H1 (cell line): ENCODE measurements around the gene C8B. TPM values are rescaled to one million over a fixed set of nuclear protein-coding genes. Genes with fewer than 3 reads are reported as not detected.

Experiments used
- CTCF ChIA-PET: fragments of 300-600 bp; sonication (Branson Sonifier 250); formaldehyde crosslinking; loops from one replicate; lab custom pipeline; 2021; ENCODE audit not compliant: partially characterized antibody; lab: Charles Lee
- POLR2A ChIA-PET: fragments of 300-600 bp; sonication (Branson Sonifier 250); formaldehyde crosslinking; loops from one replicate; lab custom pipeline; 2021; ENCODE audit warnings: inconsistent platforms; ENCODE audit not compliant: partially characterized antibody; lab: Charles Lee
- DNase-seq, 2 experiments: peaks; one replicate each; pipeline versions ENCODE4 v3.0.0 to v3.0.0-alpha.2; 2010 to 2022; ENCODE audit warnings: low spot score in 2 of 2, low read depth in 1 of 2, mixed read lengths in 1 of 2
- FAIRE-seq: peaks from 2 replicates; lab custom pipeline; 2011; peaks lifted over from hg19 to GRCh38; lab: Jason Lieb, UNC
- H2AFZ ChIP-seq: 2 replicates; pipeline ENCODE4 v1.8.1; 2012; ENCODE audit warnings: low read length, inconsistent platforms
- H2AK5ac ChIP-seq: 2 replicates; pipeline ENCODE4 v1.6.1; 2013; ENCODE audit warnings: low read depth, low read length
- H2BK120ac ChIP-seq: replicated peaks from 2 replicates; pipeline ENCODE3; 2013; ENCODE audit warnings: low read depth, low read length, inconsistent platforms
- H2BK12ac ChIP-seq: 2 replicates; pipeline ENCODE4 v1.6.1; 2013; ENCODE audit warnings: low read depth, low read length
- H2BK15ac ChIP-seq: 2 replicates; pipeline ENCODE4 v1.6.1; 2013; ENCODE audit warnings: low read length
- H2BK20ac ChIP-seq: 2 replicates; pipeline ENCODE4 v1.6.1; 2013; ENCODE audit warnings: low read length
- H2BK5ac ChIP-seq: 2 replicates; pipeline ENCODE4 v1.6.1; 2013; ENCODE audit warnings: low read depth, low read length
- H3K14ac ChIP-seq: 2 replicates; pipeline ENCODE4 v1.6.1; 2013; ENCODE audit warnings: inconsistent platforms; ENCODE audit not compliant: insufficient read length
- H3K18ac ChIP-seq: 2 replicates; pipeline ENCODE4 v1.6.1; 2013; ENCODE audit warnings: low read length; ENCODE audit errors: extremely low read depth
- H3K23ac ChIP-seq: 2 replicates; pipeline ENCODE4 v1.6.1; 2013; ENCODE audit warnings: inconsistent platforms; ENCODE audit not compliant: insufficient read length
- H3K23me2 ChIP-seq: 2 replicates; pipeline ENCODE4 v1.6.1; 2013; ENCODE audit warnings: low read depth, low read length
- H3K27ac ChIP-seq: 2 replicates; pipeline ENCODE4 v1.6.1; 2011; ENCODE audit warnings: low read depth, low read length, inconsistent platforms
- H3K27me3 ChIP-seq, 4 experiments: replicated peaks in 1 of 4; 1 replicate in 1 of 4; 2 replicates in 3 of 4; pipeline versions ENCODE4 v1.6.1 to v1.8.1; 2011 to 2013; ENCODE audit warnings: low read length in 3 of 4, mild to moderate bottlenecking in 3 of 4, inconsistent platforms in 2 of 4, mixed read lengths in 2 of 4, moderate library complexity in 1 of 4; ENCODE audit not compliant: control insufficient read depth in 3 of 4, insufficient read depth in 3 of 4; ENCODE audit errors: extremely low read depth in 1 of 4
- H3K36me3 ChIP-seq, 4 experiments: 2 replicates each; pipeline versions ENCODE4 v1.6.1 to v1.8.1; 2011 to 2013; ENCODE audit warnings: mild to moderate bottlenecking in 4 of 4, low read length in 3 of 4, moderate library complexity in 2 of 4, control low read depth in 1 of 4, inconsistent platforms in 1 of 4; ENCODE audit not compliant: insufficient read depth in 4 of 4, control insufficient read depth in 2 of 4
- H3K4ac ChIP-seq: replicated peaks from 2 replicates; pipeline ENCODE3; 2013; ENCODE audit warnings: low read length, low read depth, mixed read lengths, inconsistent platforms; ENCODE audit not compliant: insufficient read length
- H3K4me1 ChIP-seq, 4 experiments: replicated peaks in 1 of 4; 1 replicate in 1 of 4; 2 replicates in 3 of 4; pipeline versions ENCODE4 v1.6.1 to v1.8.1; 2011 to 2013; ENCODE audit warnings: low read length in 3 of 4, inconsistent platforms in 2 of 4, mixed read lengths in 1 of 4; ENCODE audit not compliant: insufficient read depth in 4 of 4, control insufficient read depth in 3 of 4
- H3K4me2 ChIP-seq, 2 experiments: 2 replicates each; pipeline versions ENCODE4 v1.6.1 to v1.8.1; 2011 to 2013; ENCODE audit warnings: low read depth in 2 of 2, low read length in 2 of 2, control low read depth in 1 of 2, inconsistent platforms in 1 of 2, mild to moderate bottlenecking in 1 of 2; ENCODE audit not compliant: insufficient read depth in 1 of 2
- H3K4me3 ChIP-seq, 4 experiments: fragments of 200-600, 300-600 bp in 1 of 4; sonication (generic), shearing (Covaris generic), sonication (Bioruptor Twin) in 1 of 4; 2 replicates each; pipeline versions ENCODE4 v1.5.1 to v1.8.1; 2011 to 2016; ENCODE audit warnings: low read length in 4 of 4, low read depth in 3 of 4, control low read depth in 2 of 4, inconsistent platforms in 2 of 4, mild to moderate bottlenecking in 2 of 4, mixed read lengths in 1 of 4, moderate library complexity in 1 of 4; ENCODE audit not compliant: insufficient read depth in 2 of 4; ENCODE audit errors: extremely low read depth in 1 of 4
- H3K56ac ChIP-seq: replicated peaks from 2 replicates; pipeline ENCODE3; 2013; ENCODE audit warnings: low read depth, mild to moderate bottlenecking, mixed read lengths, low read length, inconsistent platforms; ENCODE audit not compliant: insufficient read length
- H3K79me1 ChIP-seq: 2 replicates; pipeline ENCODE4 v1.6.1; 2013; ENCODE audit warnings: low read depth, low read length, control low read depth
- H3K79me2 ChIP-seq, 2 experiments: 2 replicates each; pipeline versions ENCODE4 v1.6.1 to v1.8.1; 2012 to 2013; ENCODE audit warnings: low read length in 2 of 2, mild to moderate bottlenecking in 2 of 2, inconsistent platforms in 1 of 2; ENCODE audit not compliant: insufficient read depth in 2 of 2, control insufficient read depth in 1 of 2
- H3K9ac ChIP-seq, 4 experiments: replicated peaks in 1 of 4; 1 replicate in 1 of 4; 2 replicates in 3 of 4; pipeline versions ENCODE4 v1.6.1 to v1.8.1; 2011 to 2013; ENCODE audit warnings: low read depth in 3 of 4, low read length in 3 of 4, control low read depth in 2 of 4, mild to moderate bottlenecking in 2 of 4, moderate library complexity in 2 of 4, inconsistent platforms in 1 of 4; ENCODE audit errors: extremely low read depth in 1 of 4
- H3K9me3 ChIP-seq, 2 experiments: 2 replicates each; pipeline versions ENCODE4 v1.6.1 to v1.8.1; 2012 to 2013; ENCODE audit warnings: mild to moderate bottlenecking in 2 of 2, moderate library complexity in 2 of 2, control low read depth in 1 of 2, inconsistent platforms in 1 of 2, low read depth in 1 of 2, low read length in 1 of 2, mixed read lengths in 1 of 2; ENCODE audit not compliant: insufficient read depth in 2 of 2
- H4K20me1 ChIP-seq, 2 experiments: replicated peaks in 1 of 2; 2 replicates each; pipeline versions ENCODE3 to v1.8.1; 2011 to 2013; ENCODE audit warnings: inconsistent platforms in 2 of 2, low read length in 2 of 2, mild to moderate bottlenecking in 1 of 2; ENCODE audit not compliant: insufficient read depth in 2 of 2, control insufficient read depth in 1 of 2
- H4K5ac ChIP-seq: 2 replicates; pipeline ENCODE4 v1.6.1; 2013; ENCODE audit warnings: low read length, low read depth, mixed read lengths, inconsistent platforms; ENCODE audit not compliant: insufficient read length
- H4K8ac ChIP-seq: 2 replicates; pipeline ENCODE4 v1.8.0; 2013; ENCODE audit warnings: mild to moderate bottlenecking, moderate library complexity, low read length, inconsistent platforms; ENCODE audit not compliant: insufficient read depth; ENCODE audit errors: extremely low read depth
- H4K91ac ChIP-seq: replicated peaks from 2 replicates; pipeline ENCODE3; 2013; ENCODE audit warnings: low read length, mixed read lengths, inconsistent platforms; ENCODE audit not compliant: insufficient read length
- ATF3 ChIP-seq: IDR thresholded peaks from 2 replicates; pipeline ENCODE4 v1.6.1; 2011; ENCODE audit warnings: low read depth, mild to moderate bottlenecking, low read length; ENCODE audit not compliant: insufficient read depth
- BACH1 ChIP-seq: IDR thresholded peaks from 2 replicates; pipeline ENCODE4 v1.6.1; 2012; ENCODE audit warnings: low read length, improper control_type of control experiment
- BRCA1 ChIP-seq: IDR thresholded peaks from 2 replicates; pipeline ENCODE4 v1.6.1; 2012; ENCODE audit warnings: low read depth, low read length, improper control_type of control experiment
- CHD2 ChIP-seq: IDR thresholded peaks from 2 replicates; pipeline ENCODE4 v1.6.1; 2012; ENCODE audit warnings: low read length, improper control_type of control experiment
- CTCF ChIP-seq, 3 experiments: IDR thresholded peaks; 1 replicate in 2 of 3; 2 replicates in 1 of 3; pipeline versions ENCODE4 v1.5.1 to v1.6.1; 2011; ENCODE audit warnings: low read length in 3 of 3, mild to moderate bottlenecking in 3 of 3, inconsistent platforms in 2 of 3, low read depth in 1 of 3, moderate library complexity in 1 of 3; ENCODE audit not compliant: insufficient read depth in 1 of 3; ENCODE audit errors: control extremely low read depth in 1 of 3
- EP300 ChIP-seq, 2 experiments: IDR thresholded peaks; 1 replicate in 1 of 2; 2 replicates in 1 of 2; pipeline ENCODE4 v1.6.1; 2011 to 2012; ENCODE audit warnings: low read depth in 2 of 2, low read length in 2 of 2, mild to moderate bottlenecking in 2 of 2, borderline replicate concordance in 1 of 2, inconsistent platforms in 1 of 2, moderate library complexity in 1 of 2
- JUN ChIP-seq: IDR thresholded peaks from 2 replicates; pipeline ENCODE4 v1.6.1; 2011; ENCODE audit warnings: low read depth, mild to moderate bottlenecking, improper control_type of control experiment, low read length
- MAX ChIP-seq: IDR thresholded peaks from 2 replicates; pipeline ENCODE4 v1.6.1; 2012; ENCODE audit warnings: inconsistent platforms
- RBBP5 ChIP-seq: IDR thresholded peaks from 2 replicates; pipeline ENCODE4 v1.7.1; 2012; ENCODE audit warnings: low read depth, mild to moderate bottlenecking, inconsistent platforms, low read length, moderate library complexity, borderline replicate concordance
- SP4 ChIP-seq: IDR thresholded peaks from 2 replicates; pipeline ENCODE4 v1.6.1; 2012; ENCODE audit warnings: low read length, inconsistent platforms
- WGBS, 2 experiments: shearing (Covaris generic) in 1 of 2; methylation state at CpG; one replicate each; pipeline versions ENCODE4 v1.1.6 to v1.1.7; 2013 to 2015; ENCODE audit warnings: low lambda C conversion rate in 2 of 2, mixed read lengths in 2 of 2, inconsistent platforms in 1 of 2, low coverage in 1 of 2, missing lambda C conversion rate in 1 of 2; ENCODE audit not compliant: insufficient replicate concordance in 2 of 2, insufficient coverage in 1 of 2, insufficient read length in 1 of 2; ENCODE audit errors: extremely low coverage in 1 of 2, missing lambda C conversion rate in 1 of 2; 5-methylcytosine and 5-hydroxymethylcytosine counted together
- polyA plus RNA-seq, 7 experiments: library from polyadenylated mRNA; depleted of rRNA in 3 of 7; stranded (reverse) in 5 of 7; unstranded in 2 of 7; fragments of >200 nt in 5 of 7; fragments of 200-250 nt in 2 of 7; gene quantifications; 1 replicate in 5 of 7; 2 replicates in 1 of 7; 4 replicates in 1 of 7; pipeline versions ENCODE4 v1.2.1 to v1.2.3, GENCODE V29; 2011 to 2013; ENCODE audit warnings: missing spikeins in 2 of 7, mixed read lengths in 2 of 7
- total RNA-seq: library from RNA; stranded (reverse); fragmentation: NEBNext Ultra II Directional; extraction: Animal tissue kit (Norgen Biotek cat#: 25700); gene quantifications from 2 replicates; pipeline ENCODE4 v1.2.1, GENCODE V29; 2021

C8B gene
- total and polyA plus RNA-seq, 2 of the 8 experiments (the other 6 are each of a cell fraction or from before 2014, with no cell fraction given): not detected

DNA sequence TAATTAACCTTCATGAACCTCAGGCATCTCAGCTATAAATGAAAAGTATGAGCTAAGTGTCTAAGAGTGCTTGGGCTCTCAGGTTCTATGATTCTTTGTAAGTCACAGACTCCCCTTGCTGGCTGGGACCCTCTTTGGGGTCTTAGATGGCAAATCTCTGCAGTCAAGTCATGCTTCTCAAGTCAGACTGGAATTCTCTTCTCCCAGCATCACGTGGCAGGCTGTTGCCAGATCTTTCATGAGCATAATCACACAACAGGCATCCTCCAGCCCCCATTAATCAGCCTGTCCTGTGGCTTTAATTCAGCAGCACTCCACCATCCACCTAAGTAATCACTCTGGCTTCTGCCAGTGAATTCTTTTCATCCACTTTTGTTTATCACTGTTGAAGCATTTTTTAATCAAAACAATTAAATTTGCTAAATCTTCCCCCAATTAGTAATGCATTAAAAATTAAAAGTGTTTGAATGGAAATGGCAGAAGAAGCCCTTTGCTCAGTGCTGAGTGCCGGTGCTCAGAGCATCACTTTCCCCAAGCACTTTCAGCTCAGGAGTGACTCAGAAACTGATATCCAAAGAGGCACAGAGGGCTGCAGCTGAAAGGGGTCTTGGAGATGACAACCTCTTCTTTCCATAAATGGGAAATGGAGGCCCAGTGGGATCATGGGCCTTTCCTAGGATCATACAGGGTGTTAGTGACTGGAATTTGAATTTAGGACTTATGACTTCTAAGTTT, 61.0 kb downstream of the C8B start:
- Histone ChIP-seq H3K14ac (no peak overlapping the region), H3K27me3 (no peaks in the 10 kb centered on the region), H3K79me1 (no peaks in the 10 kb centered on the region), H2BK12ac (no peak overlapping the region), H4K20me1 (no peaks in the 10 kb centered on the region), H3K18ac (no peak overlapping the region), H3K4me3 (no peak overlapping the region), H2BK5ac (no peak overlapping the region), H3K9me3 (no peaks in the 10 kb centered on the region), H2AK5ac (no peak overlapping the region), H2BK15ac (no peak overlapping the region), H4K5ac (no peak overlapping the region), H3K79me2 (no peaks in the 10 kb centered on the region), H3K56ac (no peak overlapping the region), H2BK120ac (no peak overlapping the region), H3K4ac (no peak overlapping the region), H3K23ac (no peak overlapping the region), H3K36me3 (no peaks in the 10 kb centered on the region), H2BK20ac (no peak overlapping the region), H3K27ac (no peak overlapping the region), H3K23me2 (no peaks in the 10 kb centered on the region), H4K8ac (no peak overlapping the region), H2AFZ (no peak overlapping the region), H3K4me2 (no peak overlapping the region), H3K9ac (no peak overlapping the region), H3K4me1 (no peaks in the 10 kb centered on the region), H4K91ac (no peak overlapping the region)
- FAIRE-seq (no peak), DNase-seq (no peak)
- 86% methylated on average over 2 of the region's 2 CpGs; no CpG with 5 or more reads in 1 of the 2 experiments for WGBS, 2 experiments
- ChIA-PET POLR2A (no interaction called here), CTCF (interaction anchor here (0.9 kb wide), 1 partner anchor 12 kb away, joined by 4 read pairs; no protein-coding TSS in a partner anchor)
- TF ChIP-seq CTCF (IDR thresholded peaks at IDR 0.05; ENCODE audit: control extremely low read depth in 1 of 3, insufficient read depth in 1 of 3, low read depth in 1 of 3, low read length in 3 of 3) (no peak), RBBP5 (no peak), SP4 (no peak), BACH1 (no peak), JUN (no peak), BRCA1 (no peak), ATF3 (no peak), EP300 (IDR thresholded peaks at IDR 0.05; ENCODE audit: borderline replicate concordance in 1 of 2, low read depth in 2 of 2, low read length in 2 of 2) (no peak), MAX (no peak), CHD2 (no peak)
